ENCODE data around the gene STRA6.

GRCh38 chr15:74221399-74222239, 19.0 kb upstream of the STRA6 start:
- TF ChIP-seq, protein P1, sequence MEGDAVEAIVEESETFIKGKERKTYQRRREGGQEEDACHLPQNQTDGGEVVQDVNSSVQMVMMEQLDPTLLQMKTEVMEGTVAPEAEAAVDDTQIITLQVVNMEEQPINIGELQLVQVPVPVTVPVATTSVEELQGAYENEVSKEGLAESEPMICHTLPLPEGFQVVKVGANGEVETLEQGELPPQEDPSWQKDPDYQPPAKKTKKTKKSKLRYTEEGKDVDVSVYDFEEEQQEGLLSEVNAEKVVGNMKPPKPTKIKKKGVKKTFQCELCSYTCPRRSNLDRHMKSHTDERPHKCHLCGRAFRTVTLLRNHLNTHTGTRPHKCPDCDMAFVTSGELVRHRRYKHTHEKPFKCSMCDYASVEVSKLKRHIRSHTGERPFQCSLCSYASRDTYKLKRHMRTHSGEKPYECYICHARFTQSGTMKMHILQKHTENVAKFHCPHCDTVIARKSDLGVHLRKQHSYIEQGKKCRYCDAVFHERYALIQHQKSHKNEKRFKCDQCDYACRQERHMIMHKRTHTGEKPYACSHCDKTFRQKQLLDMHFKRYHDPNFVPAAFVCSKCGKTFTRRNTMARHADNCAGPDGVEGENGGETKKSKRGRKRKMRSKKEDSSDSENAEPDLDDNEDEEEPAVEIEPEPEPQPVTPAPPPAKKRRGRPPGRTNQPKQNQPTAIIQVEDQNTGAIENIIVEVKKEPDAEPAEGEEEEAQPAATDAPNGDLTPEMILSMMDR (IDR thresholded peaks at IDR 0.05): no peak
- TF ChIP-seq POLR2A (IDR thresholded peaks at IDR 0.05): no peak

All from thyroid gland (tissue), 4 donors.